ENCODE data around the gene TACC2.
A peak's percentile ranks its signal among the peaks of the same experiment; 100 is the strongest.
"Not testable (repeated sequence)": the region's sequence is repeated elsewhere in the genome, so short reads cannot be mapped to it uniquely, and the experiment has no call there.

TACC2 gene

GRCh38 chr10:122053314-122053713, 64.4 kb downstream of the TACC2 start:
- intact Hi-C loops (cut with DNase I) = no loop called here
- DNase-seq = no peak

- intact Hi-C loops (cut with DNase I) = no loop called here
- peak in 12 of 42 donors; percentile 8 to 45 (median 20) for DNase-seq
These were observed 65.4 kb downstream of the TACC2 start for GRCh38 chr10:122054048-122055025.

- intact Hi-C loops (cut with DNase I) = no loop called here
- DNase-seq = no peak
These were observed 66.3 kb downstream of the TACC2 start for GRCh38 chr10:122055252-122055651.

GRCh38 chr10:122056431-122057094, 67.6 kb downstream of the TACC2 start:
- DNase-seq = no peak
- intact Hi-C loops (cut with DNase I) = no loop called here

GRCh38 chr10:122057841-122058413, 69.0 kb downstream of the TACC2 start:
- intact Hi-C loops (cut with DNase I) = no loop called here
- DNase-seq = no peak

GRCh38 chr10:122060250-122060649, 71.3 kb downstream of the TACC2 start:
- intact Hi-C loops (cut with DNase I) = no loop called here
- no peak for DNase-seq

GRCh38 chr10:122062831-122063674, 74.1 kb downstream of the TACC2 start:
- peak in 3 of 42 donors; percentile 12 to 28 (median 16) for DNase-seq

GRCh38 chr10:122066337-122066939, 77.5 kb downstream of the TACC2 start:
- DNase-seq; intact Hi-C loops (cut with DNase I): not testable (repeated sequence)

More at GRCh38 chr10:122062831-122063674, 74.1 kb downstream of the TACC2 start:
- intact Hi-C loops (cut with DNase I) = no loop called here

GRCh38 chr10:122068844-122069243, 79.9 kb downstream of the TACC2 start:
- intact Hi-C loops (cut with DNase I) = no loop called here
- DNase-seq = peak in 1 of 42 donors; percentile 2

GRCh38 chr10:122072491-122072890, 83.5 kb downstream of the TACC2 start:
- DNase-seq = peak; percentile 26 to 89 (median 66)
- intact Hi-C loops (cut with DNase I) = no loop called here

- intact Hi-C loops (cut with DNase I) = no loop called here
- DNase-seq = peak in 1 of 42 donors; percentile 2
These were observed 84.5 kb downstream of the TACC2 start for GRCh38 chr10:122073508-122073907.

GRCh38 chr10:122075171-122075570, 86.2 kb downstream of the TACC2 start:
- intact Hi-C loops (cut with DNase I) = no loop called here
- no peak for DNase-seq

GRCh38 chr10:122075876-122076275, 86.9 kb downstream of the TACC2 start:
- intact Hi-C loops (cut with DNase I); DNase-seq: not testable (repeated sequence)

GRCh38 chr10:122077311-122077875, 88.4 kb downstream of the TACC2 start:
- no peak for DNase-seq
- intact Hi-C loops (cut with DNase I) = no loop called here

- intact Hi-C loops (cut with DNase I) = no loop called here
- DNase-seq = peak in 1 of 42 donors; percentile 8
These were observed 89.4 kb downstream of the TACC2 start for GRCh38 chr10:122078326-122078725.

GRCh38 chr10:122078965-122079795, 90.2 kb downstream of the TACC2 start:
- intact Hi-C loops (cut with DNase I) = no loop called here
- DNase-seq = peak in 1 of 42 donors; percentile 9
